NT2/D1 (cell line): ENCODE data around the gene ARFGEF3.

Experiments used
- DNase-seq: peaks from one replicate; pipeline ENCODE4 v3.0.0-alpha.2; 2011; ENCODE audit warnings: low read depth, low spot score
- H3K27me3 ChIP-seq: 2 replicates; pipeline ENCODE4 v1.6.0; 2011; ENCODE audit warnings: mild to moderate bottlenecking; ENCODE audit not compliant: insufficient read length, insufficient read depth
- H3K36me3 ChIP-seq: 2 replicates; pipeline ENCODE4 v1.6.1; 2011; ENCODE audit warnings: mild to moderate bottlenecking, low read length, mixed read lengths; ENCODE audit not compliant: insufficient read depth, insufficient read length
- H3K4me1 ChIP-seq: 2 replicates; pipeline ENCODE4 v1.5.1; 2011; ENCODE audit not compliant: insufficient read depth, insufficient read length
- H3K4me3 ChIP-seq: 2 replicates; pipeline ENCODE4 v1.5.1; 2011; ENCODE audit warnings: low read depth; ENCODE audit not compliant: insufficient read length
- H3K9ac ChIP-seq: 2 replicates; pipeline ENCODE4 v1.6.0; 2011; ENCODE audit warnings: low read depth; ENCODE audit not compliant: insufficient read length
- H3K9me3 ChIP-seq: 2 replicates; pipeline ENCODE4 v1.5.1; 2011; ENCODE audit warnings: mild to moderate bottlenecking, low read length; ENCODE audit not compliant: insufficient read depth
- SUZ12 ChIP-seq: IDR thresholded peaks from 2 replicates; pipeline ENCODE4 v1.6.1; 2011; ENCODE audit not compliant: insufficient read length, insufficient read depth; ENCODE audit errors: extremely low read depth
- YY1 ChIP-seq: IDR thresholded peaks from 2 replicates; pipeline ENCODE4 v1.6.1; 2011; ENCODE audit not compliant: insufficient read length, insufficient read depth
- ZNF274 ChIP-seq: IDR thresholded peaks from 2 replicates; pipeline ENCODE4 v1.6.1; 2011; ENCODE audit warnings: mild to moderate bottlenecking, low read depth, low read length

The ARFGEF3 gene

DNA sequence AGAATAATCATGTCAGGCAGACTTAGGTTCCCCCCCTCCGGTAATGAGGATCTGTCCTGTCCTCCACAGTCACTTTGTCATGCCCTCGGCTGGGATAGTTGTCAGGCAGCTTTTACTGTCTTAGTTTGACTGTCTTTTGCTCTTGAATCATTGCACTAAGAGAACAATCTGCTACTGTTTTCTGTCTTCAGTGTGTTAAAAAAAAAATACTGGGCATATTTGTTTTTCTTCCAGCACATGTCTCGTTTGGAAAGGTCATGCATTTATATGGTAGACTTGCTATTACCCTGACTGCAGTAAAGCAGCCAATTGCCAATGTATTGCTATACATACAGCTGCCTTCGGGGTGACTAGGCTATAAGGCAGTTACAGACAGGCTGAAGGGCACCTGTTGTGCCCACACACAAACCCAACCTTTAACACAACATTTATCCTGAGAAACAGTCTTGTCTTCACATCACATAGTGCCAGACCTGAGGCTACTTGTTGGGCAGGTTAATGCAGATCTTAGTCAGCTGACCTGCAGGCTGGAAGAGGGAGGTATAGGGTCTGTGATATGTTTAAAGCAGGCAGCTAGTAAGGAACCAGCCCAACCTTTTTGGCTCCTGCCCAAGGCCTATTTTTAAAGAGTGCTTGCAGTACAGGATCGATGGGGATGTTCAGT, 26.7 kb downstream of the ARFGEF3 start:
- Histone ChIP-seq H3K4me1 (no peaks in the 10 kb centered on the region), H3K27me3 (no peaks in the 10 kb centered on the region), H3K9ac (no peak overlapping the region), H3K4me3 (no peak overlapping the region), H3K9me3 (no peaks in the 10 kb centered on the region), H3K36me3 (no peaks in the 10 kb centered on the region)
- no peak for TF ChIP-seq ZNF274
- no peak for TF ChIP-seq YY1
- no peak for TF ChIP-seq SUZ12
- DNase-seq: no peak

DNA sequence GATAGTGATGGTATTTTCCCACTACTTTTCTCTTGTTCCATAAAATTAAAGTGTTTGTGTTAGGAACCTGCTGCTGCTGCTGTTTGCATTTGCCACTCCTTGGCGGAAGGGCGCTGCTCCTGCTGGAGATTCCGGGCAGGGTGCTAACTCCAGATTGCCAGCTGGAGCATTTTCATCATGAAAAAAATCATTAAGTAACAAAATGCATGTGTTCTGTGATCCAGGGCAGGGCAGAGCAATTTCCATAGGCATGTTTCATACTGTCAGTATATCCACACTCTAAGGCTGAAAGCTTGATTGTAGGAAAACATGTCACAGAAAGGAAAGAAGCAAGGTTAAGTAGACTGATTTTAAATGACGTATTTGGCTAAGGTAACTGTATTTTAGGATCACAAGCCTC, 32.5 kb downstream of the ARFGEF3 start:
- TF ChIP-seq YY1 (no peak), SUZ12 (no peak), ZNF274 (no peak)
- no peaks in the 10 kb centered on the region for H3K4me1 ChIP-seq
- H3K4me3 ChIP-seq: no peak overlapping the region
- no peaks in the 10 kb centered on the region for H3K27me3 ChIP-seq
- H3K36me3 ChIP-seq: no peaks in the 10 kb centered on the region
- H3K9ac ChIP-seq: no peak overlapping the region
- no peak for DNase-seq
- no peaks in the 10 kb centered on the region for H3K9me3 ChIP-seq

GRCh38 chr6:138196122-138196738, 34.5 kb downstream of the ARFGEF3 start:
- Histone ChIP-seq H3K36me3 (no peaks in the 10 kb centered on the region), H3K9me3 (no peaks in the 10 kb centered on the region)
- DNase-seq: no peak

DNA sequence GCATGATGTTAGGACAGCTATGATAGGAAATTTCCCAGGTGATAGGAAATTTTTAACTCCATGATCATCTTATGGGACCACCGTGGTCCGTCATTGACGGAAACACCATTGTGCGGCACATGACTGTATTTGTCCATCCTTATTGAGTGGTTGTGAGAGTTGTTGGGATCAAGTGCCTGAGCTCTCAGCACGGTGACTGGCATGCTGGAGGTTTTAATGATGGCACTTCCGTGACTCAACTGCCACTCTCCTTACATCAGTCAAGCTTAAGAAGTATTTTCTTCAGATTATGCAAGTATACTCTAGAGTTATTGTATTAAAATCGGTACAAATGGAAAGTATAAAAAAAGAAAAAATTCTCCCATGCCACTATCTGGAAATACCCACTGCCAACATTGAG, 35.8 kb downstream of the ARFGEF3 start:
- no peaks in the 10 kb centered on the region for H3K4me1 ChIP-seq
- H3K4me3 ChIP-seq: no peak overlapping the region
- no peaks in the 10 kb centered on the region for H3K36me3 ChIP-seq
- no peaks in the 10 kb centered on the region for H3K9me3 ChIP-seq
- DNase-seq: no peak
- no peaks in the 10 kb centered on the region for H3K27me3 ChIP-seq
- H3K9ac ChIP-seq: no peak overlapping the region
- no peak for TF ChIP-seq YY1
- TF ChIP-seq SUZ12: no peak

More at GRCh38 chr6:138196122-138196738, 34.5 kb downstream of the ARFGEF3 start:
- TF ChIP-seq ZNF274: no peak
- TF ChIP-seq YY1: no peak
- TF ChIP-seq SUZ12: no peak
- H3K4me1 ChIP-seq: no peaks in the 10 kb centered on the region
- H3K4me3 ChIP-seq: no peak overlapping the region
- H3K27me3 ChIP-seq: no peaks in the 10 kb centered on the region
- no peak overlapping the region for H3K9ac ChIP-seq

DNA sequence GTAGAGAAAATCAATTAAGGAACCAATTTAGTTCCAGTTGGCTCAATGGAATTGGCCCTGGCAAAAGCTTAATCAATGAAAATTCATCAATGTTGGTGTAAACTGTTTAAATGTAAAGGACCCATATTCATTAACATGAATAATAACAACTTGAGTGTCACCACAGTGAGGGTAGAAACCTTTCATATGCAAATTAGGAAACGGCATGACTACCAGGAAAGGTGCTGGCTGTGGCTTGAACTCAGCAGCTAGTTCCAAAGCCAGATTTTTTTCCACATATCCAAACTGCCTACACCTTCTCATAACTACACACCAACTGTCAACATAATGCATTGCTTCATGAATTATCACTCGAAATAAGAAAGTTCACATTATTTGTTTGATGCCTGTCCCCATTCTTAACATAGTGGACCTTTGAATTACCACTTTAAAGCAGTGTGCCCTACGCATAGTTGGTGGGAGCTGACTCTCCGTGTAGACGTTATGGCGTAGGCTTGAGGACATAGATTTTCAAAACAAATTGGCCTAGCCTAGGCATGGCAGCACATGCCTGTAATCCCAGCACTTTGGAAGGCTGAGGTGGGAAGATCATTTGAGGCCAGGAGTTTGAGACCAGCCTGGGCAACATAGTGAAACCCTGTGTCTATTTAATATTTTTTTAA, 36.8 kb downstream of the ARFGEF3 start:
- no peak for DNase-seq
- no peaks in the 10 kb centered on the region for H3K9me3 ChIP-seq
- H3K36me3 ChIP-seq: no peaks in the 10 kb centered on the region
- H3K27me3 ChIP-seq: no peaks in the 10 kb centered on the region
- H3K4me1 ChIP-seq: no peaks in the 10 kb centered on the region
- H3K4me3 ChIP-seq: no peak overlapping the region
- TF ChIP-seq ZNF274: no peak
- no peak for TF ChIP-seq SUZ12
- TF ChIP-seq YY1: no peak
- no peak overlapping the region for H3K9ac ChIP-seq

- Histone ChIP-seq H3K4me1 (no peaks in the 10 kb centered on the region), H3K4me3 (no peak overlapping the region), H3K36me3 (no peaks in the 10 kb centered on the region), H3K9ac (no peak overlapping the region), H3K9me3 (no peaks in the 10 kb centered on the region), H3K27me3 (no peaks in the 10 kb centered on the region)
- DNase-seq: no peak
- TF ChIP-seq YY1 (no peak), SUZ12 (no peak), ZNF274 (no peak)
Measured at GRCh38 chr6:138201836-138202235, 40.1 kb downstream of the ARFGEF3 start.

GRCh38 chr6:138203315-138203714, 41.6 kb downstream of the ARFGEF3 start:
- no peaks in the 10 kb centered on the region for H3K9me3 ChIP-seq
- H3K4me1 ChIP-seq: no peaks in the 10 kb centered on the region
- TF ChIP-seq YY1: no peak
- no peak for TF ChIP-seq SUZ12
- TF ChIP-seq ZNF274: no peak
- H3K27me3 ChIP-seq: no peaks in the 10 kb centered on the region
- no peaks in the 10 kb centered on the region for H3K36me3 ChIP-seq
- no peak for DNase-seq
- H3K9ac ChIP-seq: no peak overlapping the region
- no peak overlapping the region for H3K4me3 ChIP-seq
